Pons (tissue), 1 donor: ENCODE data around the gene HHATL.
A peak's percentile ranks its signal among the peaks of the same experiment; 100 is the strongest.

Source experiments
- DNase-seq: peaks from one replicate; pipeline ENCODE4 v3.0.0-alpha.2; 2016; ENCODE audit warnings: low spot score

HHATL gene

DNA sequence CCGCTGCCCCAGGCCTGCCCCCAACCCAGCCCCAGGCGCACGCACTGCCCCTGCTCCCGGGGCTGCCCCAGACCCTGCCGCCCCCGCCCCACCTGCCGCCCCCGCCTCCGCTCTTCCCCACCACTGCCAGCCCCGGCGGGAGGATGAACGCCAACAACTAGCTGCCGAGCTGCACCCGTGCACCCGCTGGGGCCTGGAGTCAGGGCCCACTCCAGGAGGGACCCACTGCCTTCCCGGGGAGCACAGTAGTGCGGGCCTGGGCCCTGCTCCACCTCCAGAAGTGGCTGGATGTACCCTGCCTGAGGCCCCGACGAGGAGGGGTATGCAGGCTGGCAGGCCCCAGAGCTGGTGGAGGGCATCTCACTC is 38.2 kb downstream of the HHATL start:
- no peak for DNase-seq

DNA sequence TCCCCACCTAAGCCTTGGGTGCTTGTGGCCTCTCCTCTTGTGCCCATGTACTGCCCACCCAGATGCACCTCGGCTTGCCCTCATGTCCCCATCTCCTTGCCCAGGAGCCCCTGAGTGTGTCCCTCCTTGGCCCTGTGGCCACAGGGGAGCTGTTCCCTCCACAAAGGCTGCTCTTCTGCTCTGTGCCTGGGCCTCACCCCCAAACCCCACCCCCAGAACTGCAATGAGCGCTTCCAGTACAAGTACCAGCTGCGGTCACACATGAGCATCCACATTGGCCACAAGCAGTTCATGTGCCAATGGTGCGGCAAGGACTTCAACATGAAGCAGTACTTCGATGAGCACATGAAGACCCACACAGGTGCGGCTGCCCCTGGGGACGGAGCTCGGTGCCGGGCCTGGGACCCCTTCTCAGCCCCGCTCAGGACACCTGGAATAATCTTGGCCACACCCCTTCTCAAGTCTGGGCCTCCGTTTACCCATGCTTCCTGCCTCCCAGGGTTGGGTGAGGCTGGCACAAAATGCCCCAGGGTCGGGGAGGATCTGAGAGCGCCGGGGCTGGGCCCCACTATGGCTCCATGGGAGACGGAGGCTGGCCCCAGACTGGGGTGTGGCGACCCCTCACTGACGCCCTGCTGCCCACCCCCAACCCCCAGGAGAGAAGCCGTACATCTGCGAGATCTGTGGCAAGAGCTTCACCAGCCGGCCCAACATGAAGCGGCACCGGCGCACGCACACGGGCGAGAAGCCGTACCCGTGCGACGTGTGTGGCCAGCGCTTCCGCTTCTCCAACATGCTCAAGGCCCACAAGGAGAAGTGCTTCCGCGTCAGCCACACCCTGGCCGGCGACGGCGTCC is 38.8 kb downstream of the HHATL start:
- no peak for DNase-seq

DNA sequence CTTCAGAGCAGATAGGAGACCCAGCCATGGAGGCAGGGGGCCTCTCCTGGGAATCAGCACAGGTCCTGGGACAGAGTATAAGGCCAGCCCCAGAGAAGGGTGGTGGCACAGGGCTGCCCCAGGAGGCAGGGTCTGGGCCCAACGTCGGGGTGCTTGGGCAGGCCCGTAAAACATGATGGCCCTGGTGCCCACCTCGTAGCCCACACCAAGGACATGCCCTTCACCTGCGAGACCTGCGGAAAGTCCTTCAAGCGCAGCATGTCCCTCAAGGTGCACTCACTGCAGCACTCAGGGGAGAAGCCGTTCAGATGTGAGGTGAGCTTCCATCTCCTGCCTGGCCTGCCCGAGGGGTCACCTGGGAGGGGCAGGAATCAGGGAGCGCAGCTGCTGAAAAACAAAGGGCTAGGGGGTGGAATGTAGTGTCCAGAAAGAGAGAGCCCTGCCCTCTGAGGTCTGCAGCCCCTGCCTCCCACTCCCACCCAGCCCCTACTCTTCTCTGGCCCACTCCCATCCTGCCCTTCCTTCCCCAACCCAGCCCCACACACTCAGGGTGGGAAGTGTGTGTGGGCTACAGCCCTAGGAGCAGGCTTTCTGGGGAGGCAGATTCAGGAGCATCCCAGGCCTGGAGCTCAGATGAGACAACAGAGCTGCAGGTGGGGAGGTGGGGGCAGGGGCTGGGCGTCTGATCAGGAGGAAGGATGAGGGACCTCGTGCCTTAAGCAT is 39.6 kb downstream of the HHATL start:
- DNase-seq: no peak

DNA sequence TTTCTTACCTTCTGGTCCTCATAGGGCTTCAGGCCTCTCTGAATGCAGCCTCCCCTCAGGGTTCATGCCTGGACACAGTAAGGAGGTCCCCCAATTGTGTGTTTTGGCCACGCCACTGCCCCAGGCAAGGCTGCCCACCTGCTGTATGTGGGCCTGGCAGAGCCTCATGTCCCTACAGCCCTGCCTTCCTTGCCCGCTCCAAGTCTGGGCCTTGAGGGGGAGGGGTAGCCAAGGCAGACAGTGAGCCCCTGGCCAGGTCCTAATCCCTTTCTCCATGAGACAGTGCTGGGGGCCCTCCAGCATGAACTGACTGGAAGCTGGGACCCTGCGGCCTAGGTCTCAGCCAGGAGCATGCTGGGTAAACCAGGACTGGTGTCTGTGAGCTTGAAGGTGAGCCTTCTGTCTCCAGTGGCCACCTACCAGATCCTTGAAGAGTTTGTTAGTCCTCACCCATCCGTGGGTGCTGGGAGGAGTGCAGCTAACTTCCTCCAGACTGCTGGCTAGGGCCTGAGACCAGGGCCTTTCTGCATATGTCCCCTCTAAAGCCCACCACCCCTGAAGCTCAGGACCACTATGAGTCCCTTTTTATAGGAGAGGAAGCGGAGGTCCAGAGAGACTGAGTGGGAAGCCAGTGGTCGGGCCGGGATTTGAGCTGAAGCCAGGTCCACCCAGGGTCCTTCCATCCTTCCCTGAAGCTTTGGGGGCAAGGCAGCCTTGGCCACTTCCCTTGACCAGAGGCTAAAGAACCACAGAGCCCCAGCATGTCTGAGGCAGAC is 40.4 kb downstream of the HHATL start:
- no peak for DNase-seq

DNA sequence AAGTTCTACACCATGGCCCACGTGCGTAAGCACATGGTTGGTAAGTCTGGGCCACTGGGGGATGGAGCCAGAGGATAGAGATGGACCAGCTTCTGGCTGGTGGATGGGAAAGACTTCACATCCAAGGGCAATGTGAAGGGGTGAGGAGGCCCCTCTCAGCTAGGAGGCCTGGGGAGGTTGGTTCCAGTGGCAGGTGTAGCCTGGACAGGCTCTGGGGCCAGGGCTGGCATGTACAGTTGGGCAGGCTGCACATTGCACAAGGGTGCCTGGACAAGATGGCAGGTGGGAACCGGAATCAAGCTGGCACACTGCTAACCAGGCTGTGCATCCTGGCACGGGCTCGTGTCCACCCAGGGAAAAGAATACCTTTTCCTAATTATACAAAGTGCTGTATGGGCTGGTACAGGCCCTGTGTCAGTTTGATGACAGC is 41.0 kb downstream of the HHATL start:
- no peak for DNase-seq

DNA sequence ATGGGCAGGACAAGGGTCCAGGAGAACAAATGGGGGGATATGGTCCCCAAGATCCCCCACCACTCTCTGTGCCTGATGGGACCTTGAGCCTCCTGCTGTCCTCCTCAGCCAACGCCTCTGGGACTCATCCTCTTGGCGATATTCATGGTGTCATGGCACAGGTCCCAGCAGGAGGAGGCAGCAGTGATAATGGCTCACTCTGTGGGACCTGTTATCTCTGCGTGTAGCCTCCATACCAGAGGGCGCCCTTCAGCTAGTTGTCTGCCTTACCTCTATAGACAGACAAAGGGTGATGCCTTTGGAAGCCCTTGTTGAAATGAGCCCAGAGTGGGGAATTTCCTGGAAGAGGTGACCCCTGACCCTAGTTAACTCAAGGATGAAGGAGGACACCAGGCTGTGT is 41.7 kb downstream of the HHATL start:
- no peak for DNase-seq

DNA sequence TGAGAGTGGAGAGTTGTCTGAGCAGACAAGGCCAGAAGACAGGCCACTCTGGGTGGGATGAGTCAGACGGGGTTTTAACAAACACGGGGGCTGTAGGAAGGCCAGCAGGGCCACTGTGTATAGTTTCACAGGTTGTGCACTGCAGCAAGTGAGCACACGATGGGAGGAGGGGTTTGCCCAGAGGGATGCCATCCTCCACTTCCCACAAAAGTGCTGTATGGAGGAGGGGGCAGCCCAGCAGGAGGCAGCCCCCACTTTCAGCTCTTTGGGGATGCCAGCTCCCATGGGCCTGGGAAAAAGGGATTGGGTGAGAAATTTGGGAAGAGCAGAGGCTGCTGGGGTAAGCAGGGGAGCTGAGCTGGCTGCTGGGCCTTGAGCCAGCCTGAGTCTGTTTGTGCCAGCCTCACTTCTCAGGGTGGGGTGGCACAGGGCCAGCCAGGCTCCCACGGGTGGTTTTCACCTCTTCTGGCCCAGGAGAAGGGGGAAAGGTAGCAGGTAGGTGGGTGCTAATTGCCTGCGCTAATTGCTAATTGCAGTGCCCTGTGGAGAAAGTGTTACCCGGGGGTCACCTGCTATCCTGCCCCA is 42.4 kb downstream of the HHATL start:
- no peak for DNase-seq

DNA sequence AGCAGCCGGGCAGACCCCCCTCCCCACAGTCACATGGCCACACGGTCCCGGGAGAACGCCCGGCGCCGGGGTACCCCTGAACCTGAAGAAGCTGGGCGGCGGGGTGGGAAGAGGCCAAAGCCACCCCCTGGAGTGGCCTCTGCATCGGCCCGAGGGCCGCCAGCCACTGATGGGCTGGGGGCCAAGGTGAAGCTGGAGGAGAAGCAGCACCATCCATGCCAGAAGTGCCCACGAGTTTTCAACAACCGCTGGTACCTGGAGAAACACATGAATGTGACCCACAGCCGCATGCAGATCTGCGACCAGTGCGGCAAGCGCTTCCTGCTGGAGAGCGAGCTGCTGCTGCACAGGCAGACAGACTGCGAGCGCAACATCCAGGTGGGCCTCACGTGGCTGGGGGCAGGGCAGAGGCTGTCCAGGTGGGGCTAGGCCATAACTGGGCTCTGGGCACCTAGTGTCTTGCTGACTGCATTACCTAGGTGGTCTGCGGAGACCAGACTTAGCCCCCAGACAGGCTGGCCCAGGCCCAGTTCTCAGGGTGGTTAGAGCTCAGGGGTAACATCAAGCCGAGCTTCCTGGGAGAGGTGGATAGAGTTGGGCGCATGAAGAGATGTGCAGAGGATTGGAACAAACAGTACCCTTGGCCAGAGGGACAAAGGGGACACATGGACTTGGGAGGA is 43.0 kb downstream of the HHATL start:
- no peak for DNase-seq

DNA sequence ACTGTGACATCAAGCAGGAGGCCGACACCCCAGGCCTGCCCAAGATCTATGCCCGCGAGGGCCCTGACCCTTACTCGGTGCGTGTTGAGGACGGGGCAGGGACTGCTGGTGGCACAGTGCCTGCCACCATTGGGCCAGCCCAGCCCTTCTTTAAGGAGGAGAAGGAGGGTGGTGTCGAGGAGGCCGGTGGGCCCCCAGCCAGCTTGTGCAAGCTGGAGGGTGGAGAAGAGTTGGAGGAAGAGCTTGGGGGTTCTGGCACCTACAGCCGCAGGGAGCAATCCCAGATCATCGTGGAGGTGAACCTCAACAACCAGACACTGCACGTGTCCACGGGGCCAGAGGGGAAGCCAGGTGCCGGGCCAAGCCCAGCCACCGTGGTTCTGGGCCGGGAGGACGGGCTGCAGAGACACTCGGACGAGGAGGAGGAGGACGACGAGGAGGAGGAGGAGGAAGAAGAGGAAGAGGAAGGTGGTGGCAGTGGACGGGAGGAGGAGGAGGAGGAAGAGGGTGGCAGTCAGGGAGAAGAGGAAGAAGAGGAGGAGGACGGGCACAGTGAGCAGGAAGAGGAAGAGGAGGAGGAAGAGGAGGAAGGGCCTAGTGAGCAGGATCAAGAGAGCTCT is 43.7 kb downstream of the HHATL start:
- DNase-seq: no peak

DNA sequence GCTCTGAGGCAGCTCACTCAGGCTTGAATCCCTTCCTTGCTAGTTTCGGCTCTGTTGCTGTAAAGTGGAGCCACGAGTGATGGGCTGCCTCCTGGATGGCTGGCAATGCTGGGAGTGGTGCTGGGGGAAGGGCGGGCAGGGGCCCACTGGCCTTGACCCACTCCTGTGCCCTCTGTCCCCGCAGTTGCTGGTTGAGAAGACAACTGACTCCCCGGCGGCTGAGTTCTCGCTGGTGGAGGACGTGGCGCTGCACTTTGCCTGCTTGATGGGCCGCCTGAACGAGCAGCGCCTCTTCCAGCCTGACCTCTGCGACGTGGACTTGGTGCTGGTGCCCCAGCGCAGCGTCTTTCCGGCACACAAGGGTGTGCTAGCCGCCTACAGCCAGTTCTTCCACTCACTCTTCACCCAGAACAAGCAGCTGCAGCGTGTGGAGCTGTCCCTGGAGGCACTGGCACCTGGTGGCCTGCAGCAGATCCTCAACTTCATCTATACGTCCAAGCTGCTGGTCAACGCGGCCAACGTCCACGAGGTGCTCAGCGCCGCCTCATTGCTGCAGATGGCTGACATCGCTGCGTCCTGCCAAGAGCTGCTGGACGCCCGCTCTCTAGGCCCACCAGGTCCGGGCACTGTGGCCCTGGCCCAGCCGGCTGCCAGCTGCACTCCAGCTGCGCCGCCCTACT is 44.4 kb downstream of the HHATL start:
- DNase-seq: no peak

DNA sequence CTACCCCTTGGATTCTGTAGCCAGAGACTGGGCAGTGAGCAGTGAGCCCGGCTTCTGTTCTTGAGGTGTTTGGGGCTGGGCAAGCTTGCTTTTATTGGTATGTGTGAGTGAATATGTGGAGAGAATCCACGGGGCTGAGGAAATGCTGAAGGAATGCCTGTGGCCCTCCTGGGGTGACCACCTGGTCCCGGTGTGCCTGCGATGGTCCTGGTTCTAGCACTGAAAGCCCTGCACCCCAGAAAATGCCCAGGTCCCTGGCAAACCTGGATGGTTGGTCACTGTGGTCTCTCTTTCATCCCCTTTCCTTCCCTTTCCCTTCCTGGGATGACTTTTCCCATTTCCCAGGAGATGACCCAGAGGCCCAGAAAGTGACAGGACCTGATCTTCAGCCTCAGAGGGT is 44.9 kb downstream of the HHATL start:
- no peak for DNase-seq

DNA sequence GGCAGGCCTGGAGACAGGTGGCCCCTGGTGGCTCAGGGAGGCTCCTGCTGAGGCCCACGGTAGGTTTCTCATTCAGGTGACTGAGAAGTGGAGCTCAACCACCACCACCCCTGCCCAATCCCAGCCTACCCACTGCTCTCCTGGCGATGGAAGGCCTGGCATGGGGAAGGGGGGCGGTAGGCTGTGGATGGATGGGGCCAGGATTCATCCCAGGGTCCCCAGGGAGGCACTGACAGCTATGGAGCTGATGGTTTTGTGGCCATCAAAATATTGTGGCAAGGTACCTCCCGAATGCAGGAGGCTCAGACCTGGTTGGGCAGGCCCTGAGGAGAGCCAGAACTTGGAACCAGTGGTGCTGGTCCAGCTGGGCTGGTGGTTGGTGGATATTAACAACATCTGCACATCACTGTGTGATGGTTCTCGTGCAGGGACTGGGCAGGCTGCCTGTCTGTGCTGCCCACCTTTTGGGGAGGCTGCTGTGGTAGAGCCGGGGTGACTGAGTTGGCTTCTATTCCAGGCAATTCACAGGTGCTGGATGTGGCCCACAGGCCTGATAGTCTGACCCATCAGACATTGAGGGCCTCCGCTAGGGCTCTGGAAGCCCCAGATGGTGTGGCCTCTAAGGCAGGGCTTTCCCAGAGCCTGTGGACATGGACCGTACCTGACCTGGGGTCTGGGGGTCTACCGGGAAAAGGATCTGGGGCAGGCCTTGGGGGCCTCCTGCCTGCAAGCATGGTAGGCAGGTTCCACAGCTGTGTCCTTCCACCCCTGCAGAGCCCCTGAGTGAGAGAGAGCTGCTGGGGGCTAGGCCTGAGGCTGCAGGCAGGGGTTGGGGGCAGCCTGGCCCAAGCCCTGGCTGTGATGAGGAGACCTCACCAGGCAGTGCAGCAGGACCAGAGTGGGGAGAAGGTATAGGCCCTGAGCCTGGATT is 45.7 kb downstream of the HHATL start:
- no peak for DNase-seq

DNA sequence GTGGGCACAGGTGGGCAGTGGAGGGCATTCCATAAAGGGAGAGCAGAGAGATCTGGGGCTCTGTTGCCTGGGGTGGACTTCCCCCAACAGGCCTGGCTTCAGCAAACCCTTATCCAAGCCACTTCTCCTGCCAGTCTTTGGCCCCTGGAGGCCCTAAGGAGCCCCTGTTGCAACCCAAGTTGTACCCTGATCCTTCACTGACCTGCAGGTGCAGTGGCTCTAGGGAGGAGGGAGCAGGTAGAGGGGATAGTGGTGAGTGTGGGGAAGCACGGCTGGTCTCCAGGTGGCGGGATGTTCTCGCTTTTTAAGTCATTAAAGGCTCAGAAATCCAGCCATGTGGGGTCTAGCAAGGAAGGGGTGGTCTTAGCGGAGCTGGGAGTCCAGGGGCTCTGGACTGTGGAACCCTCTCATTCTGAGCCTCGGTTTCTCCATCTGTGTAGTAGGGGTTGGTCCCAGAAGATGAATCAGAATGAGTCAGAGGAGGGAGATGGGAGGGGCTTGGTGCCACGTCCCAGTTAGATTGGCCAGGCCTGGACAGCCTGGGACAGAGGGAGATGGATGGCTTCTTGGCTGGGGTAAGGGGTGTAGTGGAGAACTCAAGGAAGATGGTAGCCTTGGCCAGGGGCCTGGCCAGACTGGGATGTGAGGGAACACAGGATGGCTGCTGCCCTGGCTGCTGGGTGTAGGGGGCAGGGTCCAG is 46.5 kb downstream of the HHATL start:
- no peak for DNase-seq

DNA sequence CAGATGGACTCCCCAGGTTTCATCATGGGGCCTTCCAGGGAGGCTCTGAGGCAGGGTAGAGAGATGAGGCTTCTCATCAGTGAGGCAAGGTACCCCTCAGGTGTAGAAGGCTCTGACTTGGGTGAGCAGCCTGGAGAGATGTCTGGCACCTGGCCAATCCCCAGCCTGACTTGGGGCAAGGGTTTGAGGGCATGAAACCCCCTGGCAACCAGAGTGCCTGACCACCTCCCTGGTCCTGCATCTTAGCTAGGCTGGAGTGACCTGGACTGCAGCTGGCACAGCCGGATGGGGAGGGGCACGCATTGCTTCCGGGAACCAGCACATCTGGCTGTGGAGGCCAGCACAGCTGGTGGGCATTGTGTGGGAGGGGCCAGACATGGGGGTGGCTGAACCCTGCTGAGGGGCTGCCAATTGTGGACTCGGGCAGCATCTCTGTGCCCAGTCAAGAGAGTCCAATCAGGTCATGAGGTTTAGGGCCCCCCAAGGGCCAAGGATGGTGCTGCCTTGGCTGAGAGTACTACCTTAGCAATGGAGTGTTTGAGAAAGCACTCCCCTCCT is 47.2 kb downstream of the HHATL start:
- DNase-seq: peak; percentile 32

DNA sequence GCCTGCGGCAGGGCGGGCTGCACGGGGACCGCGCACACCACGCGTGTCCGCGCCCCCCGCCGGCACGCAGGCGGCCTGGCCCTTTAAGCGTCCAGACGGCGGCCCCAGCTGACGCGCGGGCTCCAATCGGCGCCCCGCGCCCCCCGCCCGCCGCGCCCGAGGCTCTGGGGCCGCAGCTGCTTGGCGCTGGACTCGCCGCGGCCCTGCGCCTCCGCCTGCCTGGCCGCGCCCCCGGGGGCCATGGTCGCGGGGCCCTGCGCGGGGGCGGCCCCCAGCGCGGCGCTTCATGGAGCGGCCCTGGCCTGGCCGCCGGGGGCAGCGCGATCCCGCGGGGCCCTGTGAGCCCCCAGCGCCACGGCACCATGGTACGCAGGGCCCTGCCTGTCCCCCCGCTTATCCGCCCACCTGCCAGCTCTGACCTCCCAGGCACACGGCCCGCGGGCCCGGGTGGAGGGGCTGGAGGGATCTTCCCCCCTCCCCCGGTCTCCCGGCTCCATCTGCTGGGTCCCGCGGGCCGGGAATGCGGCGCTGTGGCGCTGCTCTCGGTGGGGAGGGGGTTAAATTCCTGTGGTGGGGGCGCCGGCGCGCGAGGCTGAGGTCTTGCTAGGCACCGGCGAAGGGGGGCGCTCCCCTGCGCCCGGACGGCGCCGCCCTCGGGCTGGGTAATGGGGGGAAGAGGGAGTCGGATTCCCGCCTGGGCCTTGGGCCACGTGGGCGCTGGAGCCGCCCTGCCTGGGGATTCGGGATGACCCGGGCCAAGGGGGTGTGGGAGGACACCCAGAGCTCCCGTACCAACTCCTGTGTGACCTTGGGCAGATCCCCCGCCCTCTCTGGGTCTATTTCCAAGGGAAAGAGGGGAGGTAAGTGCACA is 48.0 kb downstream of the HHATL start:
- peak; percentile 72 for DNase-seq

DNA sequence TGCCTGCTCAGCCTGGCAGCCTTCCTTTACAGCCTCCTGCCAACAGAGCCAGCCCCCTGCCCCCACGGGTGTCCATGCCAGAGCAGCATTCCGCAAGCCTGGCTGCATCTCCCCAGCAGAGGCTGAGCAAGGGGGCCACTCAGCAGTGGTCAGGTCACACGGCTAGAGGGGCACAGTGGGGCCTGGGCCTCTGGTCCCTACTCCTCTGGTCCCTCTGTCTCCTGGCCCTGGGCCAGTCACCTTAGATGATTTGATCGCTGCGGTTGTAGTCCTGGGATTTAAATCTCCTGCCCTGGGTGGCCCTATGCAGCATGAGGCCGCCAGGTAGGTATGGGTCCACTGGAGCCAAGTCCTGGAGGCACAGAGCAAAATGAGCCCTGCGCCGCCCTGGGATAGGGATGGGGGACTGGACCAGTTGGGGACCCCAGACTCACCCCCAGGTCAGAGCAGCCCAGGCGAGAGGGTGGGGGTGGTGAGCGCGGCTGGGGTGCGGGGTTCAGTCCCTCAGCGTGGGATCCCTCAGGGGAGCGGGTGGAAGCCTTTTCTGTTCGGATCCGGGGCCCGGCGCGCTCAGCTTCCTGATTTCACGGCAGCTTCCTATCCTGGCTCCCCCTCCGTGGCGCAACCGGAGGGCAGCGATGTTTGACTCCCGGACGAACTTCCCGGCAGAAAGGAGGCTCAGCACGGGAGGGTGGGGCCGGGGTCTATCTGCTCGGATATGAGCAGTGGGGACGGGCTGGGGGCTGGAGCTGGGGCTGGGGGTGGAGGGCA is 48.9 kb downstream of the HHATL start, which contains the start of gene ZBTB47:
ZBTB47 (plus strand) TSS at position 138 of the 771 bp plus-strand sequence. CDS start 4,659 bp downstream, outside the sequence.
- peak; percentile 50 for DNase-seq

DNA sequence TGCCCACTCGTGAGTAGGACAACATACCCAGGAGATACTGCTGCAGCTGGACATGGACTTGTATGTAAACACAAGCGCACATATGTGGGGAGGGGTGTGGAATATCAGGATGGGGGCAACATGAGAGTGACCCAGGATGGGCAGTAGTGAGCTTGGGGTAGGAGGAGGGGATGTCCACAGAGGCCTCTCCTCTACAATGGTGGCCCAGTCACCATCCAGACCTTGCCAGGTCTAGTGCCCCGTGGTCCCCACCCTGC is 49.4 kb downstream of the HHATL start:
- DNase-seq: no peak
